Osteoblast (primary cell): ENCODE results near the gene MEF2C. TPM values are rescaled to one million over a fixed set of nuclear protein-coding genes. Genes with fewer than 3 reads are reported as not detected.

ENCODE experiments used
- DNase-seq: peaks from one replicate; pipeline ENCODE4 v3.0.0; 2011; ENCODE audit warnings: low spot score, mixed read lengths; ENCODE audit not compliant: insufficient read length; ENCODE audit errors: missing footprints
- H2AFZ ChIP-seq: 2 replicates; pipeline ENCODE4 v1.6.0; 2011; ENCODE audit warnings: mild to moderate bottlenecking, low read length
- H3K27ac ChIP-seq: 2 replicates; pipeline ENCODE4 v1.5.1; 2011; ENCODE audit warnings: mild to moderate bottlenecking, low read depth, low read length, moderate library complexity
- H3K27me3 ChIP-seq: 2 replicates; pipeline ENCODE4 v1.6.0; 2012; ENCODE audit warnings: mild to moderate bottlenecking, control low read depth, inconsistent platforms, low read length, moderate library complexity; ENCODE audit not compliant: insufficient read depth
- H3K36me3 ChIP-seq: 2 replicates; pipeline ENCODE4 v1.5.1; 2011; ENCODE audit warnings: mild to moderate bottlenecking, low read length, control low read depth, moderate library complexity; ENCODE audit not compliant: insufficient read depth
- H3K4me1 ChIP-seq: 2 replicates; pipeline ENCODE4 v1.5.1; 2011; ENCODE audit warnings: mild to moderate bottlenecking, low read length, control low read depth, moderate library complexity; ENCODE audit not compliant: insufficient read depth
- H3K4me2 ChIP-seq: 2 replicates; pipeline ENCODE4 v1.6.0; 2011; ENCODE audit warnings: mild to moderate bottlenecking, low read length; ENCODE audit not compliant: insufficient read depth
- H3K4me3 ChIP-seq: fragments of 200-600 bp; sonication (generic); 3 replicates; pipeline ENCODE4 v1.5.1; 2012; ENCODE audit warnings: mild to moderate bottlenecking, low read length, inconsistent platforms; ENCODE audit not compliant: insufficient read depth
- H3K79me2 ChIP-seq: 2 replicates; pipeline ENCODE4 v1.6.0; 2012; ENCODE audit warnings: mild to moderate bottlenecking, low read length, control low read depth, inconsistent platforms; ENCODE audit not compliant: insufficient read depth
- H3K9me3 ChIP-seq: 2 replicates; pipeline ENCODE4 v1.5.1; 2011; ENCODE audit warnings: low read depth, low read length, control low read depth
- H4K20me1 ChIP-seq: 2 replicates; pipeline ENCODE4 v1.6.0; 2012; ENCODE audit warnings: mild to moderate bottlenecking, low read length, control low read depth; ENCODE audit not compliant: insufficient read depth
- CTCF ChIP-seq: IDR thresholded peaks from 2 replicates; pipeline ENCODE4 v1.5.1; 2011; ENCODE audit warnings: mild to moderate bottlenecking, low read depth, low read length, moderate library complexity; ENCODE audit errors: extremely low read depth
- total RNA-seq: library from RNA; depleted of rRNA; stranded (reverse); fragments of >200 nt; gene quantifications from 2 replicates; pipeline ENCODE4 v1.2.3, GENCODE V29; 2012

Gene MEF2C
- total RNA-seq, 1 donor, result 13.4 TPM

- Histone ChIP-seq H3K4me3 (no peak overlapping the region), H3K27ac (no peak overlapping the region), H3K79me2 (no peaks in the 10 kb centered on the region), H3K4me1 (no peaks in the 10 kb centered on the region), H2AFZ (peak overlapping the region; percentile 47), H3K9me3 (no peaks in the 10 kb centered on the region), H3K27me3 (no peaks in the 10 kb centered on the region), H3K36me3 (no peaks in the 10 kb centered on the region), H3K4me2 (no peak overlapping the region), H4K20me1 (no peaks in the 10 kb centered on the region)
- no peak for DNase-seq
- TF ChIP-seq CTCF, result no peak
Measured at GRCh38 chr5:88813805-88814575, 69.0 kb downstream of the MEF2C start.

- no peaks in the 10 kb centered on the region for H3K4me1 ChIP-seq
- H3K27ac ChIP-seq, result no peak overlapping the region
- no peak overlapping the region for H2AFZ ChIP-seq
- H3K4me3 ChIP-seq, result no peak overlapping the region
- no peaks in the 10 kb centered on the region for H3K79me2 ChIP-seq
- no peaks in the 10 kb centered on the region for H3K9me3 ChIP-seq
- DNase-seq, result no peak
- TF ChIP-seq CTCF, result no peak
- H3K36me3 ChIP-seq, result no peaks in the 10 kb centered on the region
- no peaks in the 10 kb centered on the region for H4K20me1 ChIP-seq
- H3K4me2 ChIP-seq, result no peak overlapping the region
- no peaks in the 10 kb centered on the region for H3K27me3 ChIP-seq
Measured at GRCh38 chr5:88813244-88813643, 69.7 kb downstream of the MEF2C start.

- H3K4me1 ChIP-seq, result no peaks in the 10 kb centered on the region
- H3K4me2 ChIP-seq, result no peak overlapping the region
- no peak for DNase-seq
- H3K4me3 ChIP-seq, result no peak overlapping the region
- no peak overlapping the region for H3K27ac ChIP-seq
- no peaks in the 10 kb centered on the region for H3K9me3 ChIP-seq
- no peak for TF ChIP-seq CTCF
- no peaks in the 10 kb centered on the region for H3K79me2 ChIP-seq
- no peaks in the 10 kb centered on the region for H4K20me1 ChIP-seq
- H2AFZ ChIP-seq, result no peak overlapping the region
- peaks cover 6% of the 10 kb centered on the region for H3K36me3 ChIP-seq
- no peaks in the 10 kb centered on the region for H3K27me3 ChIP-seq
Measured at GRCh38 chr5:88808153-88808552, 74.8 kb downstream of the MEF2C start.

GRCh38 chr5:88807327-88807726, 75.7 kb downstream of the MEF2C start:
- H3K27ac ChIP-seq, result no peak overlapping the region
- H3K36me3 ChIP-seq, result peaks cover 6% of the 10 kb centered on the region
- H3K79me2 ChIP-seq, result no peaks in the 10 kb centered on the region
- no peak overlapping the region for H3K4me2 ChIP-seq
- H3K4me1 ChIP-seq, result no peaks in the 10 kb centered on the region
- H3K27me3 ChIP-seq, result no peaks in the 10 kb centered on the region
- no peak for TF ChIP-seq CTCF
- no peaks in the 10 kb centered on the region for H3K9me3 ChIP-seq
- no peaks in the 10 kb centered on the region for H4K20me1 ChIP-seq
- DNase-seq, result no peak
- no peak overlapping the region for H2AFZ ChIP-seq
- no peak overlapping the region for H3K4me3 ChIP-seq
